ENCODE data around the gene B3GNT9.

Gene B3GNT9

DNA sequence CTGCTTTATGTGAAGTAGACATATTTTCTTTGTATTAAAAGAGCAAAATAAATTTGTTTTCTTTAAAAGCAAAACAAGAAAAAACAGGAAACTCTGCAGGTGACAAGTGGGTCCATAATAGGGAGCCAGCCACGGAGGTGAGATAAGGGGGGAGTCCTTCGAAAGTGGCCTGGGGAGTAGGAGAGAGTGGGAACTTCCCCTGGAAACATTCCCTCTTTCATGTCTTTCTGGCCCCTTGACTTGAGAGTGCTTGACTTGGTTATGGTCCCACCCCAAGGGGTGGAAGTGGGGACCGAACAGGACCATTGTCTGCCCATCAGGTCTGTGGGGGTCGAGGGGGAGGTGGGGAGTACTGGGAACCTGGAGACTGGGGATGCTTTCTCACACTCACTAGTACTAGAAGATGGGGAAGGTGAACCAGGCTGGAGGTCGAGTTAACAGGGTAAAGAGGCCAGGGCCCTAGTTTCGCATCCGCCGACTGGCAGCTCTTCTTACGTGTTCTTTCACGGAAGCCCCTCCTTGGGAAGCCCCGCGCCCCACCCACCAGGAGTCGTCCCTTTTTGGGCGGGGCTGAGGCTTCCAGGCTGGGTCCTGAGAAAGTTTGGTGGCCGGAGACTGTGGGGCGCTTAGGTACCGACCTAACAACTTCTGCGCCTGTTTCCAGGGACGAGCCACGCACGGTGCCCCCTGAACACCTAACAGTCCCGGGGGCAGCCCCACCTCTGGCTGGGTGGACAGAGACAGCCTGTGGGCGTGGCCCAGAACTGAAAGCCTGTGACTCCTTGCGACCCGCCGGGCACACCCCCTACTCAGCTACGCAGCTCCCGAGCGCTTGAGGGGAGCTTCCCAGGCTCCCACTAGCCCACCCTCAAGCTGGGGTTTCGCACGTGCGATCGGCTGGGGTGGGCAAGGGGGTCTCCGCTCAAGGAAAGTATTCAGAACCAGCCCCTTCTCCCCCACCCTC, 8.1 kb upstream of the B3GNT9 start:
- DNase-seq (ENCODE audit: low read depth, low spot score): no peak
- TF ChIP-seq, protein P1, sequence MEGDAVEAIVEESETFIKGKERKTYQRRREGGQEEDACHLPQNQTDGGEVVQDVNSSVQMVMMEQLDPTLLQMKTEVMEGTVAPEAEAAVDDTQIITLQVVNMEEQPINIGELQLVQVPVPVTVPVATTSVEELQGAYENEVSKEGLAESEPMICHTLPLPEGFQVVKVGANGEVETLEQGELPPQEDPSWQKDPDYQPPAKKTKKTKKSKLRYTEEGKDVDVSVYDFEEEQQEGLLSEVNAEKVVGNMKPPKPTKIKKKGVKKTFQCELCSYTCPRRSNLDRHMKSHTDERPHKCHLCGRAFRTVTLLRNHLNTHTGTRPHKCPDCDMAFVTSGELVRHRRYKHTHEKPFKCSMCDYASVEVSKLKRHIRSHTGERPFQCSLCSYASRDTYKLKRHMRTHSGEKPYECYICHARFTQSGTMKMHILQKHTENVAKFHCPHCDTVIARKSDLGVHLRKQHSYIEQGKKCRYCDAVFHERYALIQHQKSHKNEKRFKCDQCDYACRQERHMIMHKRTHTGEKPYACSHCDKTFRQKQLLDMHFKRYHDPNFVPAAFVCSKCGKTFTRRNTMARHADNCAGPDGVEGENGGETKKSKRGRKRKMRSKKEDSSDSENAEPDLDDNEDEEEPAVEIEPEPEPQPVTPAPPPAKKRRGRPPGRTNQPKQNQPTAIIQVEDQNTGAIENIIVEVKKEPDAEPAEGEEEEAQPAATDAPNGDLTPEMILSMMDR (IDR thresholded peaks at IDR 0.05; ENCODE audit: low read depth, low read length): no peak
- peak overlapping the region; percentile 88 for H3K4me3 ChIP-seq (ENCODE audit: low read depth, low read length)
- in situ Hi-C loops (cut with HindIII; ENCODE audit: low sequenced_read_pairs): no loop called here

DNA sequence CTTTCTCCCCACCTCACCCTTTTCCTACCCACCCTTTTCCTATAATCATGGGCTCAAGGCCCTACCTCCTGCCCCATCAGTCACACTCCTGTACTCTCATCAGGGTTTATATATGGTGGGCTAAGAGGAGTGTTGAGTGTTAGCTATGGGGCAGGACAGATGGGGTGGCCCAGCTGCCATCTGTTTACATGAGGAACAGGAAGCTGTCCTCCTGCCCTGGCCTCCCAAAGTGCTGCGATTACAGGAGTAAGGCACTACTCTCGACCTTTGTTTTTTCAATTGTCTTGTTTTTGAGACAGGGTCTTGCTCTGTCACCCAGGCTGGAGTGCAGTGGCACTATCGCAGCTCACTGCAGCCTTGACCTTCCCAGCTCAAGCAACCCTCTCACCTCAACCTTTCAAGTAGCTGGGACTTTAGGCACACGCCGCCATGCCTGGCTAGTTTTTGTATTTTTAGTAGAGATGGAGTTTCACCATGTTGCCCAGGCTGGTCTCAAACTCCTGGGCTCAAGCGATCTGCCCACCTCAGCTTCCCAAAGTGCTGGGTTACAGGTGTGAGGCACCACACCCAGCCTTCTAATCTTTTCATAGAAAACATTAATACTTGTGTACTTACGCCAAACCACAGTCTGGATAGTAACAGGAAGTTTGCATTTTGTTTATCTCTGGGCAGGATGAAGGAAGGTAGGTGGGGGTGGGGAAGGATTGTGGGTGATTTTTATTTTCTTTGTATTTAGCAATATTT, 7.3 kb upstream of the B3GNT9 start:
- no peak overlapping the region for H3K4me3 ChIP-seq (ENCODE audit: low read depth, low read length)
- in situ Hi-C loops (cut with HindIII; ENCODE audit: low sequenced_read_pairs): no loop called here
- no peak for DNase-seq (ENCODE audit: low read depth, low spot score)
- TF ChIP-seq, protein P1 (IDR thresholded peaks at IDR 0.05; ENCODE audit: low read depth, low read length): no peak

DNA sequence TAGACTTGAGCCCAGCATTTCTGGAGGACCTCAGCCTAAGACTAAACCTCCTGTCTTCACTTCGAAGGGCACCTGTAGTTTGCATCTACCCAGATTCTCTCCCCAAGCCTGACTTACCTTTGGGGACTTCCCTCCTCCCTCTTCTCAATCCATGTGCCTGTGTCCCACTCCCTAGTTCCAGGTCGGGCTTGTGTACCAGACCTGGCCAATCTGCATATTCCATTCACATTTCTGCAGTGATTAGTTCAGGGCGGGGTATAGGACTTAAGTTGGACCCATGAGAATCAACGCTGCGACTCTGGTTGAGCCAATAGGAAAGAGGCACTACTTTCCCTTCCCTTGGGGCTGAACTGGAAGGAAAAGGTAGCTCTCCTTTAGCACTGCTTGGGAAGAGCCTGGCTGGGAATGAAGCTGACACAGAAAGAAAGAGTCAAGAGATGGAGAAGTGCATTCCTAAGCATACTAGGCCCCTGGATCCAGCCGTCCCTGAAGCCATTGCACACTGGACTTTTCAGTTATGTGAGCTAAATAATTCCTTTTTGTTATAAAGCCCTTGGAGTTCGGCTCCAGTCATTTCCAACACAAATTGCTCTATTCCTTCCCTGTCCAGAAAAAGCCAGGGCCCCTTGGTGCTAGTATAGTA, 6.4 kb upstream of the B3GNT9 start:
- in situ Hi-C loops (cut with HindIII; ENCODE audit: low sequenced_read_pairs): no loop called here
- DNase-seq (ENCODE audit: low read depth, low spot score): no peak
- TF ChIP-seq, protein P1 (IDR thresholded peaks at IDR 0.05; ENCODE audit: low read depth, low read length): no peak
- no peak overlapping the region for H3K4me3 ChIP-seq (ENCODE audit: low read depth, low read length)

DNA sequence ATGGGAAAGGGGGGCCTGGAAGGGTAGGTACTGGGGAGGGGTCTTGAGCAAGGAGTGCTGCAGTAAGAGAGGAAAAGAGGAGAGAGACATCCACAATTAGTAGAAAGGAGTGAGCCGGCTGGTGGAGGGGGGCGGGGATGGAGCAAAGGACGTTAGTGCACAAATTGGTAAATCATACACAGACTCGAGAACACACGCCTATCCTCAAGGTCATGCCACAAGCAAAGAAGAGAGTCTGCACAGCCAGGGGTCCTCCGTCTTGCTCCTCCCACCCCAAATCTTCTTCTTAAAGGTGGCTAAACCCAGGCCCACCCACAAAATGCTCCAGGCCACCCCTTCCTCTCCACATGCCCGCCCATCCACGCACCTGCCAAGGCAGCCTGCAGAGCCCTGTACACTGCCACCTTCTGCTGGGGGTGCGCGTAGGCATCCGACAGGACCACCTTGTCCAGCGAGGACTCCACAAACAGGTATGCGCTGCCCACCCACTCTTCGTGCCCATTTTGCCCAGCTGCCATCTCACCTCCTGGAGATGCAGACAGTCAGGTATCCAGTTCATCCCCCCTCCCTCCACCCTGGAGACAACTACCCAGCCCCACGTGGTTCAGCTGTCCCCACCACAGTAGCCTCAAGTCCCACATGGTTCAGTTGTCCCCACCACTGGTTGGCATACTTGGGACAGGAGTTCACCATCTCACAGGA, 5.5 kb upstream of the B3GNT9 start:
- in situ Hi-C loops (cut with HindIII; ENCODE audit: low sequenced_read_pairs): no loop called here
- TF ChIP-seq, protein P1 (IDR thresholded peaks at IDR 0.05; ENCODE audit: low read depth, low read length): no peak
- DNase-seq (ENCODE audit: low read depth, low spot score): no peak
- no peak overlapping the region for H3K4me3 ChIP-seq (ENCODE audit: low read depth, low read length)

DNA sequence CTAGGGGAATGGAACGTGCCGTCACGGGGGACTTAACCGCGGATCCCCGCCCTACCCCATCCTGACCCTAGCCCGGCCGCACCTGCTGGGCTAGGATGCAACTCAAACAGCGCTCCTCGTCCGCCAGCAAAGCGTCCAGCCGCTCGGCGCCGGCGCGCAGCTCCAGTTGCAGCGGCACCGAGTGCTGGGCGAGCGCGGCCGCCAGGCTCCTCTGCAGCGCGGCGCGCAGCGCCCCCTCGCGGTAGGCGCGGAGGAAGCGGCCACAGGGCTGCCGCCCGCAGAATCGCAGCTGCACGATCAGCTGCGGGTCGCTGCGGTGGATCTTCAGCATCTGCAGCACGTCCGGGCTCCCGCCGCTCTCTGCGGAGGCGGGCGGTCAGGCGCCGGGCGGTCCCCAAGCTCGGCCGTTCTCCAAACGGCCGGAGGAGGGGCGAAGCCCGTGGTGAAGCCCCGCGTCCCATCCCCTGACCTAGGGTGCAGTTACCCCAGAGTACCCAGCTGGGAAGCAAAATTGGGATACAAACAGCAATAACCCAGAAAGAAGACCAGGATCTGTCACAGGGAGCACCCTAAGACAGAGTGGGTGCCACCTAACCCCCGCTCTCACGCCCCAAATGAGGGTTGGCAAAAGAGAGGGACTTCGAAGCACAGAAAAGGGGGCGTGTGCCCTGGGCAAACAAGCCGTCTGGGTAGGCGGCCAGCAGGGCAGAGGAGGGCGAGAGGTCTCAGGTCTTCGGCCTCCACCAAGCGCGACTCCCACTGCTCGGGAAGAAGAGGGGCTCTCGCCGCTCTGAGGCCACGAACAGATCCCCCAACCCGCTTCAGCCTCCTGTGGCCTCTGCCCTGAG, 4.7 kb upstream of the B3GNT9 start:
- in situ Hi-C loops (cut with HindIII; ENCODE audit: low sequenced_read_pairs): no loop called here
- no peak overlapping the region for H3K4me3 ChIP-seq (ENCODE audit: low read depth, low read length)
- TF ChIP-seq, protein P1 (IDR thresholded peaks at IDR 0.05; ENCODE audit: low read depth, low read length): peak; percentile 78
- DNase-seq (ENCODE audit: low read depth, low spot score): peak; percentile 58
